ENCODE measurements around the gene APBA2. TPM values are rescaled to one million over a fixed set of nuclear protein-coding genes. Genes with fewer than 3 reads are reported as not detected.

The APBA2 gene
- total RNA-seq, 1 donor from 2014 or later, result 19.6 TPM

DNA sequence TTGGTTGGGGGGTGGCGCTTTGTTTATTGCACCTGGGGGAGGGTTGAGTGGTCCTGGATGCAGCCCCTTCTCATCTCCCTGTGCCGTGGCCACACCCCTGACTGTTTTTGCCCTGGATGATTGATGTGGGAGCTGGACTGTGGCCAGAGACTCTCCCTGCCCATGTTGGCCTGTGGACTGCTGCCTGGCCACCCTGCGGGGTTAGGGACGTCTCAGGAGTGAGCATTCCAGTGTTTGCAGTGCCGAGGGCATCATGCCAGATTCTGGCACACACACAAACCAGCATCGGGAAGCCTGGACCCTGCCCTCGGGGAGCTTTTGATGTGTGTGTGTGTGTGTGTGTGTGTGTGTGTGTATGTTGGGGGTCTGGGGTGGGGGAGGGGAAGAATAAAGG, 15.8 kb downstream of the APBA2 start:
- Histone ChIP-seq H3K36me3 (no peaks in the 10 kb centered on the region), H3K9me3 (no peaks in the 10 kb centered on the region), H3K4me1 (no peaks in the 10 kb centered on the region), H3K4me3 (no peak overlapping the region), H3K27me3 (no peaks in the 10 kb centered on the region), H3K27ac (no peak overlapping the region)
- no peak for DNase-seq (ENCODE audit: extremely low spot score in 2 of 2)
- intact Hi-C loops (cut with DNase I), result no loop called here
- TF ChIP-seq CTCF (IDR thresholded peaks at IDR 0.05), result no peak
- TF ChIP-seq POLR2AphosphoS5 (IDR thresholded peaks at IDR 0.05; ENCODE audit: insufficient read depth in 1 of 2, low read depth in 1 of 2), result no peak
- TF ChIP-seq POLR2A (IDR thresholded peaks at IDR 0.05), result no peak

- H3K4me3 ChIP-seq, result no peak overlapping the region
- no peak overlapping the region for H3K27ac ChIP-seq
- no peaks in the 10 kb centered on the region for H3K27me3 ChIP-seq
- H3K4me1 ChIP-seq, result no peaks in the 10 kb centered on the region
- no peaks in the 10 kb centered on the region for H3K36me3 ChIP-seq
- no peak for DNase-seq (ENCODE audit: extremely low spot score in 2 of 2)
- TF ChIP-seq POLR2A (IDR thresholded peaks at IDR 0.05) (no peak), CTCF (IDR thresholded peaks at IDR 0.05) (no peak), POLR2AphosphoS5 (IDR thresholded peaks at IDR 0.05; ENCODE audit: insufficient read depth in 1 of 2, low read depth in 1 of 2) (no peak)
- no peaks in the 10 kb centered on the region for H3K9me3 ChIP-seq
- intact Hi-C loops (cut with DNase I), result no loop called here
Observed at GRCh38 chr15:28901987-28902745, 16.4 kb downstream of the APBA2 start.

DNA sequence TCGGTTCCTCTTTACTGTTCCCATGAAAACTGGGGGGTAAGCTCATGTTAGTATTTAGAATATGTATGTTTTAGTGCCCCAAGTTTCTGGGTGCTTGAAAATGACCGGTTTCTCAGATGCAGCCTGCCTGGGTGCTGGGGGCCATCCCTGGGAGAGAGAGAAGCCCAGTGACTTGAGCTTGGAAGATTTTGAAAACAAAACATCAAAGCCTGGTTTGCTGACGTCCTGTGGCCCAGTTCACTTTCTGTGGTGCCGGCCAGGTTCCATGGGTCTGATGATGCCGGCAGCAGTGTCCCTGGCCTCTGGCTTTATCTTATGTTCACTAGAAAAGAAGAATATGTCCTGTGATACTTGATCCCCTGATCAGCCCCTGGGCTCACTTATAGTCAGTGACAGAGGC, 17.1 kb downstream of the APBA2 start:
- no peaks in the 10 kb centered on the region for H3K27me3 ChIP-seq
- no peak for DNase-seq (ENCODE audit: extremely low spot score in 2 of 2)
- no peaks in the 10 kb centered on the region for H3K9me3 ChIP-seq
- no peak overlapping the region for H3K4me3 ChIP-seq
- no peaks in the 10 kb centered on the region for H3K36me3 ChIP-seq
- TF ChIP-seq POLR2AphosphoS5 (IDR thresholded peaks at IDR 0.05; ENCODE audit: insufficient read depth in 1 of 2, low read depth in 1 of 2), result no peak
- TF ChIP-seq POLR2A (IDR thresholded peaks at IDR 0.05), result no peak
- TF ChIP-seq CTCF (IDR thresholded peaks at IDR 0.05), result no peak
- intact Hi-C loops (cut with DNase I), result no loop called here
- no peaks in the 10 kb centered on the region for H3K4me1 ChIP-seq
- no peak overlapping the region for H3K27ac ChIP-seq

GRCh38 chr15:28903555-28903954, 17.8 kb downstream of the APBA2 start:
- H3K36me3 ChIP-seq, result no peaks in the 10 kb centered on the region
- DNase-seq (ENCODE audit: extremely low spot score in 2 of 2), result no peak
- H3K9me3 ChIP-seq, result no peaks in the 10 kb centered on the region
- H3K4me1 ChIP-seq, result no peaks in the 10 kb centered on the region
- H3K27ac ChIP-seq, result no peak overlapping the region
- no peaks in the 10 kb centered on the region for H3K27me3 ChIP-seq
- intact Hi-C loops (cut with DNase I), result no loop called here
- no peak overlapping the region for H3K4me3 ChIP-seq
- TF ChIP-seq POLR2A (IDR thresholded peaks at IDR 0.05) (no peak), POLR2AphosphoS5 (IDR thresholded peaks at IDR 0.05; ENCODE audit: insufficient read depth in 1 of 2, low read depth in 1 of 2) (no peak), CTCF (IDR thresholded peaks at IDR 0.05) (no peak)

- Histone ChIP-seq H3K9me3 (no peaks in the 10 kb centered on the region), H3K4me1 (no peaks in the 10 kb centered on the region), H3K27ac (no peak overlapping the region), H3K27me3 (no peaks in the 10 kb centered on the region), H3K4me3 (no peak overlapping the region), H3K36me3 (no peaks in the 10 kb centered on the region)
- TF ChIP-seq CTCF (IDR thresholded peaks at IDR 0.05) (no peak), POLR2A (IDR thresholded peaks at IDR 0.05) (no peak), POLR2AphosphoS5 (IDR thresholded peaks at IDR 0.05; ENCODE audit: insufficient read depth in 1 of 2, low read depth in 1 of 2) (no peak)
- intact Hi-C loops (cut with DNase I), result no loop called here
- no peak for DNase-seq (ENCODE audit: extremely low spot score in 2 of 2)
Observed at GRCh38 chr15:28904003-28904402, 18.2 kb downstream of the APBA2 start.
